Hepatocyte (in vitro differentiated cells): ENCODE results near the gene PLTP. TPM values are rescaled to one million over a fixed set of nuclear protein-coding genes. Genes with fewer than 3 reads are reported as not detected.
A peak's percentile ranks its signal among the peaks of the same experiment; 100 is the strongest.

ENCODE experiments used
- DNase-seq: peaks from one replicate; pipeline ENCODE4 v3.0.0-alpha.2; 2016; ENCODE audit warnings: low spot score
- H2AFZ ChIP-seq: fragments of 200-600 bp; sonication (generic); 2 replicates; pipeline ENCODE4 v1.6.0; 2016; ENCODE audit warnings: antibody characterized with exemption, mild to moderate bottlenecking
- H3K27ac ChIP-seq: fragments of 200-600 bp; sonication (generic); 2 replicates; pipeline ENCODE4 v1.5.1; 2016; ENCODE audit warnings: mild to moderate bottlenecking
- H3K27me3 ChIP-seq: fragments of 200-600 bp; sonication (generic); 2 replicates; pipeline ENCODE4 v1.6.1; 2016
- H3K36me3 ChIP-seq: fragments of 200-600 bp; sonication (generic); replicated peaks from 2 replicates; pipeline ENCODE4 v1.5.1; 2016; ENCODE audit warnings: low read depth; ENCODE audit not compliant: insufficient read depth
- H3K4me1 ChIP-seq: fragments of 200-600 bp; sonication (generic); 2 replicates; pipeline ENCODE4 v1.5.1; 2016; ENCODE audit warnings: mild to moderate bottlenecking, moderate library complexity; ENCODE audit not compliant: insufficient read depth
- H3K4me2 ChIP-seq: fragments of 200-600 bp; sonication (generic); 2 replicates; pipeline ENCODE4 v1.6.0; 2016
- H3K4me3 ChIP-seq: fragments of 200-600 bp; sonication (generic); 2 replicates; pipeline ENCODE4 v1.5.1; 2016; ENCODE audit warnings: mild to moderate bottlenecking
- H3K79me2 ChIP-seq: fragments of 200-600 bp; sonication (generic); 2 replicates; pipeline ENCODE4 v1.6.0; 2017; ENCODE audit warnings: mild to moderate bottlenecking
- H3K9me2 ChIP-seq: fragments of 200-600 bp; sonication (generic); replicated peaks from 2 replicates; pipeline ENCODE4 v1.6.0; 2017; ENCODE audit warnings: mild to moderate bottlenecking; ENCODE audit not compliant: insufficient read depth
- H3K9me3 ChIP-seq: fragments of 200-600 bp; sonication (generic); 2 replicates; pipeline ENCODE4 v1.5.1; 2016; ENCODE audit warnings: low read depth, mild to moderate bottlenecking
- H4K20me1 ChIP-seq: fragments of 200-600 bp; sonication (generic); 2 replicates; pipeline ENCODE4 v1.6.0; 2016; ENCODE audit warnings: mild to moderate bottlenecking; ENCODE audit not compliant: insufficient read depth, poor library complexity, severe bottlenecking
- EZH2 ChIP-seq: fragments of 200-600 bp; sonication (generic); IDR thresholded peaks from 2 replicates; pipeline ENCODE4 v1.6.1; 2016; ENCODE audit warnings: antibody characterized with exemption, mild to moderate bottlenecking, borderline replicate concordance
- EZH2phosphoT487 ChIP-seq: fragments of 200-600 bp; sonication (generic); IDR thresholded peaks from one replicate; pipeline ENCODE4 v1.6.1; 2018; ENCODE audit warnings: antibody characterized with exemption, mild to moderate bottlenecking, low read depth, moderate library complexity; ENCODE audit not compliant: unreplicated experiment, severe bottlenecking
- WGBS: methylation state at CpG from one replicate; pipeline ENCODE4 v1.1.6; 2016; ENCODE audit warnings: low lambda C conversion rate; ENCODE audit errors: missing lambda C conversion rate; 5-methylcytosine and 5-hydroxymethylcytosine counted together
- polyA plus RNA-seq: library from polyadenylated mRNA; unstranded; fragments of >200 nt; fragmentation: Nextera tagmentation; extraction: Ambion mirVana; gene quantifications from 2 replicates; pipeline ENCODE4 v1.2.1, GENCODE V29; 2016
- total RNA-seq: library from RNA; depleted of rRNA; stranded (reverse); fragments of >200 nt; gene quantifications from 2 replicates; pipeline ENCODE4 v1.2.3, GENCODE V29; 2014
- TF ChIP-seq, protein P1 (sequence below): fragments of 200-600 bp; sonication (generic); IDR thresholded peaks from 2 replicates; pipeline ENCODE4 v1.5.1; 2016; ENCODE audit warnings: antibody characterized with exemption, mild to moderate bottlenecking; ENCODE audit not compliant: poor library complexity

PLTP gene
- total and polyA plus RNA-seq, 2 experiments from 2014 or later: 176 to 623 TPM

- peaks cover 19% of the 10 kb centered on the region for H3K79me2 ChIP-seq
- no peaks in the 10 kb centered on the region for H4K20me1 ChIP-seq
- WGBS: 96% methylated on average over 14 of the region's 14 CpGs
- TF ChIP-seq EZH2phosphoT487 (no peak), EZH2 (no peak)
- TF ChIP-seq, protein P1, sequence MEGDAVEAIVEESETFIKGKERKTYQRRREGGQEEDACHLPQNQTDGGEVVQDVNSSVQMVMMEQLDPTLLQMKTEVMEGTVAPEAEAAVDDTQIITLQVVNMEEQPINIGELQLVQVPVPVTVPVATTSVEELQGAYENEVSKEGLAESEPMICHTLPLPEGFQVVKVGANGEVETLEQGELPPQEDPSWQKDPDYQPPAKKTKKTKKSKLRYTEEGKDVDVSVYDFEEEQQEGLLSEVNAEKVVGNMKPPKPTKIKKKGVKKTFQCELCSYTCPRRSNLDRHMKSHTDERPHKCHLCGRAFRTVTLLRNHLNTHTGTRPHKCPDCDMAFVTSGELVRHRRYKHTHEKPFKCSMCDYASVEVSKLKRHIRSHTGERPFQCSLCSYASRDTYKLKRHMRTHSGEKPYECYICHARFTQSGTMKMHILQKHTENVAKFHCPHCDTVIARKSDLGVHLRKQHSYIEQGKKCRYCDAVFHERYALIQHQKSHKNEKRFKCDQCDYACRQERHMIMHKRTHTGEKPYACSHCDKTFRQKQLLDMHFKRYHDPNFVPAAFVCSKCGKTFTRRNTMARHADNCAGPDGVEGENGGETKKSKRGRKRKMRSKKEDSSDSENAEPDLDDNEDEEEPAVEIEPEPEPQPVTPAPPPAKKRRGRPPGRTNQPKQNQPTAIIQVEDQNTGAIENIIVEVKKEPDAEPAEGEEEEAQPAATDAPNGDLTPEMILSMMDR: no peak
- H2AFZ ChIP-seq: no peak overlapping the region
- H3K36me3 ChIP-seq: no peaks in the 10 kb centered on the region
- H3K9me3 ChIP-seq: no peaks in the 10 kb centered on the region
- no peak overlapping the region for H3K4me2 ChIP-seq
- H3K4me3 ChIP-seq: no peak overlapping the region
- no peaks in the 10 kb centered on the region for H3K27me3 ChIP-seq
- H3K27ac ChIP-seq: no peak overlapping the region
- peaks cover 8% of the 10 kb centered on the region for H3K4me1 ChIP-seq
- no peaks in the 10 kb centered on the region for H3K9me2 ChIP-seq
- DNase-seq: no peak
These were observed 15.3 kb downstream of the PLTP start for GRCh38 chr20:45896641-45897161.

DNA sequence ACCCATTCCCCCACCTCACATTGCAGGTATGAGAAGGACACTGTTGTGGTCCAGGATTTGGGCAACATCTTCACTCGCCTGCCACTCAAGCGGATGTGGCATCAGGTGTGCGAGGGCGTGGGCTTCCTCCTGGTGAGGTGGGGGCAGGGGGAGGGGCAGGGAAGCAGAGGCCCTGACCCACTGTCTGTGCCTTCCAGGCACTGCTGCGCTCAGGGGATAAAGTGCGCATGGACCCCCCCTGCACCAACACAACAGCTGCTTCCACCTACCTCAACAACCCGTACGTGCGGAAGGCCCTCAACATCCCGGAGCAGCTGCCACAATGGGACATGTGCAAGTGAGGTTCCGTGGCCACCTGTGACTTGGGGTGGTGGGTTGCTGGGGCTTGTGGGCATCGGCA, 17.2 kb downstream of the PLTP start:
- no peaks in the 10 kb centered on the region for H3K36me3 ChIP-seq

DNA sequence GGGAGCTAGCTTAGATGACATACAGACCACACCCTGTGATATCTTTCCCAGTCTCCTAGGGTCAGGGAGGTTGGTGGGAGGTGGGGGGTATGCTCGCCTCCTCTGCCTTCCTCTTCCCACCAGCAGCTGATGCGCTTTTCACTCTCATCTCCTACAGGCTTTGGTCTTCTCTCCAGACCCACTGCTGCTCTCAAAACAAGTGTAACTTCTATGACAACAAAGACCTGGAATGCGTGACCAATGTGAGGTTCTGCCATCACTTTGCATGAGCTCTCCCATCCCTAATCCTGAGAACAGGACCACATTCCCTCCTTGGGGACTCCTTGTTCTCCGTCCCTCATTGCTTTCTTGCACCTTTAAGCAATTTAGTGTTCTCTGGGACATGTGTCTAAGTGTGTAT, 18.1 kb downstream of the PLTP start:
- WGBS: over 99% methylated on average over 4 of the region's 4 CpGs
- Histone ChIP-seq H3K9me3 (no peaks in the 10 kb centered on the region), H3K4me3 (no peak overlapping the region), H3K9me2 (no peaks in the 10 kb centered on the region), H3K4me2 (peak overlapping the region; percentile 92), H3K4me1 (peaks cover 8% of the 10 kb centered on the region), H3K79me2 (peaks cover 39% of the 10 kb centered on the region), H4K20me1 (peaks cover 3% of the 10 kb centered on the region), H2AFZ (no peak overlapping the region), H3K27ac (peak overlapping the region; percentile 76), H3K27me3 (no peaks in the 10 kb centered on the region), H3K36me3 (no peaks in the 10 kb centered on the region)
- no peak for DNase-seq
- TF ChIP-seq EZH2phosphoT487: no peak
- TF ChIP-seq, protein P1: no peak
- no peak for TF ChIP-seq EZH2

More for the DNA sequence above, 17.2 kb downstream of the PLTP start:
- no peak overlapping the region for H3K4me3 ChIP-seq
- H3K27ac ChIP-seq: no peak overlapping the region
- no peak overlapping the region for H3K4me2 ChIP-seq
- no peaks in the 10 kb centered on the region for H3K27me3 ChIP-seq
- TF ChIP-seq EZH2: no peak
- TF ChIP-seq, protein P1: no peak
- H3K9me2 ChIP-seq: no peaks in the 10 kb centered on the region
- no peaks in the 10 kb centered on the region for H3K9me3 ChIP-seq
- H2AFZ ChIP-seq: no peak overlapping the region
- 90% methylated on average over 11 of the region's 12 CpGs for WGBS
- H3K4me1 ChIP-seq: peaks cover 8% of the 10 kb centered on the region
- H4K20me1 ChIP-seq: no peaks in the 10 kb centered on the region
- H3K79me2 ChIP-seq: peaks cover 30% of the 10 kb centered on the region
- no peak for DNase-seq
